Kidney tubule cell (primary cell): ENCODE measurements around the gene MARCKSL1.
A peak's percentile ranks its signal among the peaks of the same experiment; 100 is the strongest.
"Not testable (repeated sequence)": the region's sequence is repeated elsewhere in the genome, so short reads cannot be mapped to it uniquely, and the experiment has no call there.

ENCODE experiments used
- DNase-seq: peaks from one replicate; pipeline ENCODE4 v3.0.0-alpha.2; 2018; ENCODE audit warnings: low spot score

MARCKSL1 gene

DNA sequence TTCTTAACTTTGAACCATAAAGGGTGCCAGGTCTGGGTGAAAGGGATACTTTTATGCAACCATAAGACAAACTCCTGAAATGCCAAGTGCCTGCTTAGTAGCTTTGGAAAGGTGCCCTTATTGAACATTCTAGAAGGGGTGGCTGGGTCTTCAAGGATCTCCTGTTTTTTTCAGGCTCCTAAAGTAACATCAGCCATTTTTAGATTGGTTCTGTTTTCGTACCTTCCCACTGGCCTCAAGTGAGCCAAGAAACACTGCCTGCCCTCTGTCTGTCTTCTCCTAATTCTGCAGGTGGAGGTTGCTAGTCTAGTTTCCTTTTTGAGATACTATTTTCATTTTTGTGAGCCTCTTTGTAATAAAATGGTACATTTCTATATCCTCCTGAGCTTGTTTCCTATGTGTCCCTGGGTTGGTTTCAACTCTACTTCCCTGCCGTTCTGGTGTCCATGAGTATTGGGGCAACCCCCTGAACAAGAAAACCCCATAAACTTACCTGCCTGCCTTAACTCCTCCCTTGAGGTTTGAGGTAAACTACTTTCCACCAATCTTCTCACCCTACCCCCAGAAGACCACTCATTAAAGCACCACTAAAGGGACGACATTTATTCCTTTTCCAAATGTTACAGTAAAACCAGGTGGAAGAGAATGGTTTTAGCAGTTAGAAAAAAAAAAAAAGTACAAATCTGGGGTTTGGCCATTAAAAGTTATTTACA is 2.6 kb downstream of the MARCKSL1 start:
- DNase-seq = no peak

DNA sequence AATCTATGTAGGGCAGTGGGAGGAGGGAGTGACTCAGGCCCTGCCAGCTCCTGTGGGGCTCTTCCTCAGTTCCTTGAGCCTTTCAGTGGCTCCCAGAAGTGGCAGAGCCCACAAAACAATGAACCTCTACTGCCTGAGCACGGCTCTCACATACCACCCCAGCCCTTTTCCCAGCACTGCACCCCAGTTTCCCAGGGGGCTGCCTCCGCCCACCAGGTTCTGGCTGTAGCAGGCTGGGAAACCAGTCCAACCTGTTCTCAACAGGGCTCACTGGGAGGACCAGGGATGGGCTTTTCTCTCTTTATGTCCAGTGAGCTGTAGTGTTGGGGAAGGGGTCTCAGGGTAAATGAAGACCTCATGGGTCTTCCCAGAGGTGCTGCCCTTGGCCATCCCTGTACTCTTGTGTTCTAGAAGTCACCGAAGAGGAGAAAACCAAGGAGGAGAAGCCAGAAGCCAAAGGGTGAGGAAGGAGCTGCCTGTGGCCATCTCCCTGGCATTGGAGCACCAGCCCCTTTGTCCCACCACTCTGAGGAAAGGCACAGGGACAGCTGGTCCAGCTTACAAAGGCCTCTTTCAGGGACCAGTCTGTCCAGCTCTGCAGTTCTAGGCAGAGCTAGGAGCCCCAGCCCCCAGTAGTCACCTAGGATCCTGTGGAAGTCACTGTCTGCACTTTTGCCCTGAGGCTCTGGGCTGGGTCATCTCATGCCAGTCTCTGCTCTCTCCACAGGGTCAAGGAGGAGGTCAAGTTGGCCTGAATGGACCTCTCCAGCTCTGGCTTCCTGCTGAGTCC is 3.5 kb downstream of the MARCKSL1 start:
- DNase-seq = no peak

DNA sequence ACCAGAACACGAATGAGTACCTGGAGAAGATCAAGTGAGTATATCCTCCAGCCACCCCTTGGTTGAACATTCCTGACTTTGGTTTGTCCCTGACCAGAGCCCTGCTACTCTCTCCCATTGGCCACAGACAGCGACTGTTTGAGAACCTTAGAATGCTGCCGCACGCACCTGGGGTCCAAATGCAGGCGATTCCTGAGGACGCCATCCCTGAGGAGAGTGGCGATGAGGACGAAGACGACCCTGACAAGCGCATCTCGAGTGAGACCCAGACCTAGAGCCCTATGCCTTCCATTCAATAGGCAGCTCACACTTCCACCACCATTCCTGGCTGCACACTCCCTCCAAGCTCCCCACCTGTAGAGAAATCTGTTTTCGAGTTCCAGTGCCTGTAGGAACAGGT is 4.5 kb downstream of the MARCKSL1 start:
- no peak for DNase-seq

DNA sequence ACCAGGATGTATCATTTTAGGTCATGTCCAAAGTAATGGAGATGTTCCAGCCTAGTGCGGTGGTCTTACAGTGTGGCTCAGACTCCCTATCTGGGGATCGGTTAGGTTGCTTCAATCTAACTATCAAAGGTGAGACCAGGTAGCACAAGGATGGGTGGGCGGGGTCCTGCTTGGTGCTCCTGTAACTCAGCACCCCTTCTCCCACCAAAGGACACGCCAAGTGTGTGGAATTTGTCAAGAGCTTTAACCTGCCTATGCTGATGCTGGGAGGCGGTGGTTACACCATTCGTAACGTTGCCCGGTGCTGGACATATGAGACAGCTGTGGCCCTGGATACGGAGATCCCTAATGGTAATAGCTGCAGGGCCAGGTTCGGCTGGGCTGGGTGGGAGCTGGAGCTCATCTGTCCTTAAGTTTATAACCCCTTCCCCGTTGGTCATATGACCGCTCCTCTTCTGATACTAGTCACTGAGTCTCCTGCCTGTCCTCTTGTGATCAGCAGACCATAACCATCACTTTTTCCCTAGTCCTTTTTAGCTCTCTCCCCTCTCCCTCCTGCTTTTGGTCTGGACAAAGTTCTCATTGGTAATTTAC is 5.4 kb downstream of the MARCKSL1 start:
- no peak for DNase-seq

DNA sequence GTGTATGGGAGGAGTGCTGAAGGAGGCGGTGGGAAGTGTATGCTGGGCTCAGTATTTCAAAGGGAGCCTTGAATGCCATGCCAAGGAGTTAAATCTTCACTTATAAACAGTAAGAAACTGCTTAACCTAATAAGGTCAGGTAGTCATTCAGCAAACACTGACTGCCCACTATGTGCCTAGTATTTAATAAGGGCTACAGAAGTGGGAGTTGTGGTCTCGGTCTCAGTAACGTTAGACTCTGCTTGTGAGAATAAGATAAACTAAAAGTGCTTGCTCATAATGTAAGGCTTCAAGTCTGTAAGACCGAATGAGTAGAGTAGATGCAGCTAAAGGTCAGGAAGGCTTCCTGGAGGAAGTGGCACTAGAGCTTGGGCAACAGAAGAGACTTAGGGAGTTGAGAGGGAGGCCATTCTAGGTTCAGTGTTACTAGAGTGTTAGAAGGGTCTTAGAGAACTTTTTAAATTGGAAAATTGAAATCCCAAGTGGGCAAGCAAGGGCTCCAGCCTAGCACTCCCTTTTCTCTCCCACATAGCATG is 6.0 kb downstream of the MARCKSL1 start:
- DNase-seq = no peak

DNA sequence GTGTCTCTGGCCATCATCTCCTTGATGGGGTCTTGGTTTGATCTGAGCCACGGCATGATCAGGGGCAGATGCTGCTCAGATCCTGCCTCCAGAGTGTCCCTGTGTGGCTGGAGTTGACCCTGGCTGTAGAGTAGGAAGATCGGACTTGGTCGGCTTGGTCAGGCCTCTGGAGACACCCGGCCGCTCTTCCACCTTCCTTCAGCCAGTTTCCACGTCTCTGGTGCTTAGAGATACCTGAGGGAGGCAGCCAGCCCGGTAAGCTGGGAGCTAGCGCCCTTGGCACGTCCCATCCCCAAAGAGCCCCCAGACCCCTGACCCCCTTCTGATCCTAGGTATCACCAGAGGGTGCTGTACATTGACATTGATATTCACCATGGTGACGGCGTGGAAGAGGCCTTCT is 8.8 kb downstream of the MARCKSL1 start:
- DNase-seq = no peak

DNA sequence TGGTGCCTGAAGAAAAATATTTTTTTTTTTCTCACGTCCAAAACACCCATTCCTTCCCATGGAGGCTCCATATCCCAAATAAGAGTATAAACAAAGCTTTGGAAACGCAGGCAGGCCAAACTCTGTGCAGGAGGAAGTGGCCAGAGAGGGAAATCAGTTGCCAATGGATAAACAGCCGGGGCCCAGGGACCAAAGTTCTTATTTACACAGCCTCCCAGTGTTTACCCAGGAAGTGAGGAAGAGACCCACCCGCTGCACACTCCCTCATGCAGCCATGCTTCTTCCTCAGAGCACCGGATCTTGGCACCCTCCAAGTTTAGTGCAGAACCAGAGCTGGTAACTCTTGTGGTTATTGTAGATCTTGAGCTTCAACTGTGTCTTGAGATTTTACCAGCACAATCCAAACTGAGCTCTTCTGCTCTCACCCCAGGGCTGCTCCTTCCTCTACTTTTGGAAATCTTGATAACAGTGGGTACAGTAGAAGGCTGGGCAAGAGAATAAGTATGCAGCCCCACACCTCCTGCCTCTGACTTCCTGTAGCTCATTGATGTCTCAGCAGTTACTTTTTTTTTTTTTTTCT is 14.2 kb downstream of the MARCKSL1 start:
- DNase-seq = peak; percentile 51

DNA sequence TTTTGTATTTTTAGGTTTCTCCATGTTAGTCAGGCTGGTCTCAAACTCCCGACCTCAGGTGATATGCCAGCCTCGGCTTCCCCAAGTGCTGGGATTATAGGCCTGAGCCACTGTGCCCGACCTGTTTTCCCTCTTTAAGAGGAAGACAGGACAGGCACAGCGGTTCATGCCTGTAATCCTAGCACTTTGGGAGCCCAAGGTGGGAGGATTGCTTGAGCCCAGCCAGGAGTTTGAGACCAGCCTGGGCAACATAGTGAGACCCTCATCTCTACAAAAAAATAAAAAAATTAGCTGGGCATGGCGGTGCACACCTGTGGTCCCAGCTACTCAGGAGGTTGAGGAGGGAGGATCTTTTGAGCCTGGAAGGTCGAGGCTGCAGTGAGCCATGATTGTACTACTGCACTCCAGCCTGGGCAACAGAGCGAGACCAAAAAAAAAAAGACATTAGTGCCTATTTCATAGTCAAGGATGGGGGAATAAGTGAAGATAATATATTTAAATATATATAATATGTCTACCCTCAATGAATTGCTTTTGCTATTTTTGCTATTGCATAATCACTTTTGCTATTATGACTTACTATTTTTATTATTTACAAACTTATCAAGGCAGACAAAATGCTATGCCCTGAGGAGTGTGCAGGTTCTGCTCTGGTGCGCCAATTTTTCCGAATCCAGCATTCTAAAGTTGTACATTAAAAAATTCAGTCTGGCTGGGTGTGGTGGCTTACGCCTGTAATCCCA is 17.7 kb downstream of the MARCKSL1 start:
- DNase-seq = no peak

DNA sequence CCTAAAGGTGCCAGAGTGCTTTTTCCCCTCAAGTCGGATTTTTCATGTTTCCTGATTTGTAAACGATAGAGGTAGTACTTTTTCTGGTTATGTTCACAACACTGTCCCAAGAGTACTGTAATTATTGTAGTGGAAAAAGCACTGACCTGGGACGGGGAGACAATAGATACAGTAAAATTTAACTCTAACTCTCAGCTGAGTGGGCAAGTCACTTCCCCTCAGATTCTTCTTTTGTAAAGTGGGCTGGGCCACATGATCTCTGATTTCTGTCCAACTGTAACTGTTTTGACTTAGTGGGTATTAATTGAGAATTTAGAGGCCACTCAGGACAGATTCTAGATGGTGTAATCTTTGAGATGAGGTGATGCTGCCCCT is 19.1 kb downstream of the MARCKSL1 start:
- no peak for DNase-seq

DNA sequence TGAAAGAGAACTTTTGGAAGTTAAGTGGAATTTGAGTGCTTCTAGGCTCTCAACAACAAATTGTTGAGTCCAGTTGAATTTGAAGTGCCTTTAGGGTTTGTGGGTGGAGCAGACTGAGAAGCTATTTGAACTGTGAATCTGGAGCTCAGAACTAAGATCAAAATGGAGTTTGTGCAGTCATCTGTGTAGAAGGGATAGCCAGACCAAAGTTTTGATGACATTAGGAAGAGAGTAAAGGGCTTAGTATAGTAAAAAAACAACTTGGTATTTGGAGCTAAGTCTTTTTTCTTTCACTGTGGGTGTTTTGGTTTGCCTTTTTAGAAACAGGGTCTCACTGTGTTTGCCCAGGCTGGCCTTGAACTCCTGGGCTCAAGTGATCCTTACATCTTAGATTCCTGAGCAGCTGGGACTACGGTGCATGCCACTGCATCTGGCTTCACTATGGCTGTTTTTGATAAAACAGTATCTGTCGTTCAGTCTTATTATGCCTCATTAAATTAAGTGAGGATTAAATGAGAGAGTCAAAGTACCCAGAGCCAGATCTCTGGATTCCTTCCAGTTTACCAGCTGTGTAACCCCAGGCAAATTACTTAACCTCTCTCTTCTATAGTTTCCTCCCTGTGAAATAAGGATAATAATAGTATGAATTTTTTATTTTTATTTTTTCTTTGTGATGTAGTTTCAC is 24.2 kb downstream of the MARCKSL1 start:
- no peak for DNase-seq

DNA sequence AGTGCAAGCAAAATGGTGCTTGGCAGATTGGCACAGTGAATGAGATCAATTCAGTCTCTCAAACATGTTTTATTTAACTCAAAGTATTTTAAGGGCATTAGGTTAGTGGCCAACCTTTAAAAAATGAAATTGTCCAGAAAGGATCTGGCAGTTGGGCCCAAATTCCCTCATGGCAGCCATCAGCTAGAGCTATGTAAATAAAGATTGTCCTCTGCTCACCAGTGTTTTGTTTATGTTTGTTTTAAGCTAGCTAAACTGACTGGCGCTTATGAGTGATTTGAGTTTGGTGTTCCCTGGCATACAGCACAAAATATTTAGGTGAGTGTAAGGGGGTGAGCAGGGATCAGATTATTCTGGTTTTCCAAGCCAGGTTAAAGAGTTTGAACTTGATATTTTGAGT is 26.1 kb downstream of the MARCKSL1 start:
- DNase-seq = no peak

DNA sequence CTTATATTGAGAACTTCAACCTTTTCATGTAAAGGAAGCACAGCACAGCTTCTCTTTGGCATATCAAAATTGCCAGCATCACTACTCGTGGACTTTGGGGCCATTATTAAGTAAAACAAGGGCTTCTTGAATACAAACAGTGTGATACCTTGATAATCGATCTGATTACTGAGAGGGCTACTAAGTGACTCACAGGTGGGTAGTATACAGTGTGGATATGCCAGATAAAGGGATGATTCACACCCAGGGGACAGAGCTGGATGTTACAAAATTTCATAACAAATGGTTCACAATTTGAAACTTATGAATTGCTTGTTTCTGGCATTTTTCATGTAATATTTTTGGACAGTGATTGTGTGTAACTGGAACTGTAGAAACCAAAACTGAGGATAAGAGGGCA is 28.7 kb downstream of the MARCKSL1 start:
- no peak for DNase-seq

DNA sequence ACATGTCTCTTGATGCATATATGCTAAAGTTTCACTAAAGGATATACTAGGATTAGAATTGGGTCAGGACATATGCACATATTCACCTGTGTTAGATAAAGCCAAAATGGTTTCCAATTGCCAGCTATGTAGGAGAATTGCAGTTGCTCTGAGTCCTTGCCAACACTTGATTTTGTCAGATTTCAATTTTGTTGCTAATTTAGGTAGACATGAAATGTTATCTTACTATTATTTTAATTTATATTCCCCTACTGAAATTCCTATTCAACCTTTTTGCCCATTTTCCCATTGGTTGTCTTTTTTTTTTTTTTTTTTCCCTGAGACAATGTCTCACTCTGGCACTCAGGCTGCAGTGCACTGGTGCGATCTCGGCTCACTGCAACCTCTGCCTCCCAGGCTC is 30.7 kb downstream of the MARCKSL1 start:
- no peak for DNase-seq

DNA sequence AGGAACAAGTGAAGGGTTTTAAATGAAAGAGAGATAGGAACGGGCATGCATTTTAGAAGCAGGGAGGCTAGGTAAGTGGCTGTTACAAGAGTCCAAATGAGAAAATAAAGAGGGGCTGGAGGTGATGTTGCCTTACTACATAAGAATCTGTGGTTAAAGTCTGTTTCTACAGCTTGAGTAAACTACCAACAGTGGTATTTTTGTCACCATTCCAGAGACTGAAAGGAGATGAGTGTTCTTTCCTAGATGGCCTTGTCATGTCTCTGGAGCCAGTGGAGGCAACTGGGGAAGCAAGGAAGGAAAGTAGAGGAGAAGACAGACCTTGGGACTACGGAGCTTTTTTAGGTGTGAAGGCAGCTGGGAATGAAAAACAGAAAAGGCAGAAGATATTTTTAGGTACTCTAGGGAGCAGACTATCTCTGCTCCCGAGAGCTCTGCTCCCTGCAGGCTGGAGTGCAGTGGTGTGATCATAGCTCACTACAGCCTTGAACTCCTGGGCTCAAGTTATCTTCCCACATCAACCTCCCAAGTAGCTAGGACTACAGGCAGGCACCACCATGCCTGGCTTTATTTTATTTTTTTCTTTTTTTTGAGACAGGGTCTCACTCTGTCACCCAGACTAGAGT is 31.9 kb downstream of the MARCKSL1 start:
- DNase-seq = no peak

DNA sequence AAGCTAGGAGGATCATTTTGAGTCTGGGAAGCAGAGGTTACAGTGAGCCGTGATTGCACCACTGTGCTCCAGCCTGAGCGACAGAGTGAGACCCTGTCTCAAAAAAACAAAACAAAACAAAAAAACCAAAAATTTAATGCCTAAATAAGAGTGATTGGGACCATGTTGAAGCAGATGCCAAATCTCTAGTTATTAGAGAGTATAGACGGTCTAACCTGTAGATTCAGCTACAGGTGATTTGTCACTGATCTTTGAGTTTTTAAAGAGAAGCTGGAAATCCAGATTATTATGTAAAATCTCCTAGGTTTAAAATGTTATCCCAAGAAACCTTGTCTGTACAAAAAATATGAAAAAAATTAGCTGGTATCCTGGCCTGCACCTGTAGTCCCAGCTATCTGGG is 32.7 kb downstream of the MARCKSL1 start:
- DNase-seq = no peak

DNA sequence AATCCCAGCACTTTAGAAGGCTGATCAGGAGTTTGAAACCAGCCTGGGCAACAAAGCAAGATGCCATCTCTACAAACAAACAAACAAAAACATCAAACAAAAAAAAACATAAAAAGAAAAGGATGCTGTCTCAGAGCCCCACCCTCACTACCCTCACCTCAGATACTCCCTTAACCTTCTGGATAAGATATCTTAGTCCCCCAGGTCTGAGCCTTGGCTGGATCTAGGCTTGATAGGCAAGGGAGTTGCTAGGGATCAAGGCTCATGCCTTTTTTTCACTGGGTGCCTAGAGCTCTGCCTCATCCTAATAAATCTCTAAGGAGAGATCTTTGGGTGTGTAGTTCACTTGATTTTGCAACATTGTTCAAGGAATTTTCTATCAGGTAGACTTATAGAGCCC is 36.7 kb downstream of the MARCKSL1 start:
- DNase-seq = no peak

DNA sequence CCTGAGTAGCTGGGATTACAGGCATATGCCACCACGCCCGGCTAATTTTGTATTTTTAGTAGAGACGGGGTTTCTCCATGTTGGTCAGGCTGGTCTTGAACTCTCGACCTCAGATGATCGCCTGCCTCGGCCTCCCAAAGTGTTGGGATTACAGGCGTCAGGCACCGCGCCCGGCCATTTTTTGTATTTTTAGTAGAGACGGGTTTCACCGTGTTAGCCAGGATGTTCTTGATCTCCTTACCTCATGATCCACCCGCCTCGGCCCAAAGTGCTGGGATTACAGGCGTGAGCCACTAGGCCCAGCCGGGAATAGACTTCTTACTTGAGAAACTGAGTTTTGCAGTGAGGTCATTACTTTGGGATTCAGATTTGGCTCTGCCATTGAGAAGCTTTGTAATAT is 37.8 kb downstream of the MARCKSL1 start:
- not testable (repeated sequence) for DNase-seq

DNA sequence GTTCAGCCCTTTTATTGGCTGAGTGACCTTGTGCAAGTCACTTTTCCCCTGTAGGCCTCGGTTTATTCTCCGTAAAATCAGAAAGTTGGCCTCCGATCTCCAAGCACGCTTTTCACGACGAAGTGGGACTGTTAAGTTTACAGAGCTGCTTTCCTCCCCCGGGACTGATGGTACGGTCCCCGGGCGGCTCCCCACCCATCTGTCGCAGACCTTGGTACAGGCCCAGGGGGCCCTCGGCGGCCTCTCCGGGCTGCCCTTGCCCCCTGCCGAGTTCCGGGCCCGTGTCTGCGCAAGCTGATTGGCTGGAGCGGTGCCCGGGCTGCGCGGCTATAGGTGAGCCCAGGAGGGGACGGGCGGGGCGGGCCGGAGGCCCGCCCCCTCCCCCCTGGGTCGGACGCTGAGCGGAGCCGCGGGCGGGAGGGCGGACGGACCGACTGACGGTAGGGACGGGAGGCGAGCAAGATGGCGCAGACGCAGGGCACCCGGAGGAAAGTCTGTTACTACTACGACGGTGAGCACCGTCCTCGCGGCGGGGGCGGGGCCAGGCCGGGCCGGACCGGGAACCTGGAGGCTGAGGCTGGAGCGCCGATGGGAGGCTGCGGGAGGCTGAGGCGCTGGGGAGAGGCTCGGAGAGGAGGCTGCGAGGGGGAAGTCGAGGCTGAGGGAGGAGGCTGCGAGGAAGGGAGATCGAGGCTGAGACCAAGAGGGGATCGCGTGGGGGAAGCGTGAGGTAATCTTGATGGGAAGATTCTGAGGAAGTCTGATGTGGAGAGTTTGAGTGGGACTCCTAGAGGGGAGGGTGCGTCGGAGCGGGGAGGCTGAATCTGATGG is 44.1 kb downstream of the MARCKSL1 start, which contains the start of gene HDAC1:
Gene HDAC1, plus strand, starts transcription at position 376 of the 831 bp plus-strand sequence. Its CDS starts 87 bp downstream, at position 463.
- peak; percentile 98 for DNase-seq

DNA sequence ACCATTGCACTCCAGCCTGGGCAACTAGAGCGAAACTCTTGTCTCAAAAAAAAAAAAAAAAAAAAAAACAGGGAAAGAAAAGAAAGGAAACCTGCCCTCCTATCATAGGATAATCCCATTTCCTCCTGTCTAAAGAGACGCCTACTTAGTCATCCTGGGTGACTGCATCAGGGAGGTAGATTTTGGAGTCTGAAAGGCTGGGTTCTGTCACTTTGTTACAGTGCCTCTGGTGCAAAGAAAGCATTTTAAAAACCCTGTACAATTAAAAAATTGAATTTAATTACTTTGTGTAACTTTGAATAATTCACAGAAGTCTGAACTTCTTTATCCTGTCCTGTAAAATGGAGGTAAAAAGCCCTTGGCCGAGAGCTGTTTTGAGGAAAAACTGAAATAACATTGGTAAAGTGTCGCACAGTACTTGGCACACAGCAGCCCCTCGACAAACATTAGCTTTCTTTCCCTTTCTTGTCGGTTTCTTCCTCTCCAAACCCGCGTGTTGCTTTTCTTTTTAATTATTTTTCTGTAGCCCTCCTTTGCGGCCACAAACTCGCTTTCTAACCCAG is 44.8 kb downstream of the MARCKSL1 start:
- peak; percentile 83 for DNase-seq

DNA sequence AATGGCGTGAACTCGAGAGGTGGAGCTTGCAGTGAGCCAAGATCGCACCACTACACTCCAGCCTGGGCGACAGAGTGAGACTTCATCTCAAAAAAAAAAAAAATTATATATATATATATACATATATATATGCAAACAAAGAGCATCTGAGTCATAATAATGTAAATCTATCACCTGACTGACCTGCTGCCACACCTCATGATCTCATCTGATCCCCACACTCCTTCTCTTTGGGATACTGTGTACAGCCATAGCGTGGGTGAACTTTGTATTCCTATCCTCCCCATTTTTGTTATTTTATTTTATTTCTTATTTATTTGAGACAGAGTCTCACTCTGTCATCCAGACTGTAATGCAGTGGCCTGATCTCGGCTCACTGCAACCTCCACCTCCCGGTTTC is 46.8 kb downstream of the MARCKSL1 start:
- no peak for DNase-seq
